OCI-LY7 (cell line): ENCODE measurements around the gene MED6. TPM values are rescaled to one million over a fixed set of nuclear protein-coding genes. Genes with fewer than 3 reads are reported as not detected.

Experiments
- BruUV-seq: library from RNA; stranded (reverse); fragments of 400-500 nt; replicated peaks from 2 replicates; lab custom pipeline; 2021; lab: Mats Ljungman, UMichigan
- CTCF ChIA-PET: fragments of 300-600 bp; sonication (Branson Sonifier 250); formaldehyde crosslinking; loops from one replicate; lab custom pipeline; 2022; ENCODE audit warnings: antibody characterized with exemption; ENCODE audit not compliant: unreplicated experiment; lab: Charles Lee
- POLR2A ChIA-PET: fragments of 300-600 bp; sonication (Branson Sonifier 250); formaldehyde crosslinking; loops from one replicate; lab custom pipeline; 2022; ENCODE audit warnings: antibody characterized with exemption; lab: Charles Lee
- DNase-seq: peaks from one replicate; pipeline ENCODE4 v3.0.0-alpha.2; 2015; ENCODE audit warnings: low spot score
- H2AFZ ChIP-seq: fragments of 200-600 bp; sonication (generic), shearing (Covaris generic); 2 replicates; pipeline ENCODE4 v1.6.1; 2014; ENCODE audit warnings: mild to moderate bottlenecking, antibody characterized with exemption, low read length, moderate library complexity
- H3K27ac ChIP-seq: fragments of 200-600 bp; sonication (generic); 2 replicates; pipeline ENCODE4 v1.5.1; 2014; ENCODE audit warnings: mixed run types, low read depth, mild to moderate bottlenecking, moderate library complexity, low read length, inconsistent platforms; ENCODE audit not compliant: poor library complexity, severe bottlenecking
- H3K36me3 ChIP-seq: fragments of 200-600 bp; sonication (generic); 2 replicates; pipeline ENCODE4 v1.6.1; 2014; ENCODE audit warnings: mild to moderate bottlenecking, antibody characterized with exemption, low read length, moderate library complexity, mixed read lengths; ENCODE audit not compliant: insufficient read depth
- H3K4me1 ChIP-seq: fragments of 200-600 bp; sonication (generic); 2 replicates; pipeline ENCODE4 v1.5.1; 2014; ENCODE audit warnings: mild to moderate bottlenecking, low read length; ENCODE audit not compliant: insufficient read depth, poor library complexity, severe bottlenecking
- H3K4me2 ChIP-seq: fragments of 200-600 bp; sonication (generic); 2 replicates; pipeline ENCODE4 v1.6.1; 2014; ENCODE audit warnings: mild to moderate bottlenecking, low read length
- H3K4me3 ChIP-seq: fragments of 200-600 bp; sonication (generic); 2 replicates; pipeline ENCODE4 v1.5.1; 2014; ENCODE audit warnings: mild to moderate bottlenecking, low read depth, low read length; ENCODE audit not compliant: poor library complexity, severe bottlenecking
- H3K79me2 ChIP-seq: fragments of 200-600 bp; sonication (generic); 2 replicates; pipeline ENCODE4 v1.6.1; 2016; ENCODE audit warnings: low read depth, mild to moderate bottlenecking, low read length, moderate library complexity, mixed read lengths; ENCODE audit not compliant: insufficient read depth
- H3K9me2 ChIP-seq: fragments of 200-600 bp; sonication (generic); 2 replicates; pipeline ENCODE4 v1.6.1; 2016; ENCODE audit warnings: mild to moderate bottlenecking, low read length, mixed read lengths; ENCODE audit not compliant: insufficient read depth
- H3K9me3 ChIP-seq: fragments of 200-600 bp; sonication (generic); 2 replicates; pipeline ENCODE4 v1.6.1; 2014; ENCODE audit warnings: mild to moderate bottlenecking, mixed run types, low read length, mixed read lengths
- H4K20me1 ChIP-seq: fragments of 200-600 bp; sonication (generic); 2 replicates; pipeline ENCODE4 v1.6.1; 2014; ENCODE audit warnings: mild to moderate bottlenecking, antibody characterized with exemption, low read length, moderate library complexity, mixed read lengths; ENCODE audit not compliant: insufficient read depth
- CTCF ChIP-seq: fragments of 200-600 bp; sonication (generic); conservative IDR thresholded peaks from 2 replicates; pipeline ENCODE4 v1.5.1; 2014; ENCODE audit warnings: mild to moderate bottlenecking, antibody characterized with exemption, low read length, moderate library complexity, mixed read lengths
- EZH2phosphoT487 ChIP-seq: fragments of 200-600 bp; sonication (generic); IDR thresholded peaks from 2 replicates; pipeline ENCODE4 v1.6.1; 2018; ENCODE audit warnings: low read depth, borderline replicate concordance, mild to moderate bottlenecking, mixed run types, antibody characterized with exemption, low read length, moderate library complexity, mixed read lengths
- intact Hi-C: fragments of 100-400 bp; cut with micrococcal nuclease; formaldehyde crosslinking; loops from one replicate; pipeline ENCODE4 v1.10.0; 2022; ENCODE audit not compliant: unreplicated experiment
- small RNA-seq: library from RNA; depleted of rRNA; stranded (forward); fragments of <200 nt; gene quantifications from one replicate; pipeline ENCODE3, GENCODE V24; 2014
- total RNA-seq, 2 experiments: library from RNA; depleted of rRNA in 1 of 2; stranded (reverse); fragments of >200 nt in 1 of 2; shearing (Covaris generic) in 1 of 2; gene quantifications; 2 replicates each; pipeline ENCODE4 v1.2.3, GENCODE V29; 2014 to 2022

The MED6 gene
- total RNA-seq, 2 experiments from 2014 or later = 28.8 to 59.2 TPM

- TF ChIP-seq EZH2phosphoT487 = no peak
- no peak for TF ChIP-seq CTCF
- H4K20me1 ChIP-seq = no peaks in the 10 kb centered on the region
- DNase-seq = no peak
- H3K9me3 ChIP-seq = no peaks in the 10 kb centered on the region
- H3K9me2 ChIP-seq = no peaks in the 10 kb centered on the region
- H3K36me3 ChIP-seq = no peaks in the 10 kb centered on the region
- H3K79me2 ChIP-seq = no peaks in the 10 kb centered on the region
- no peak overlapping the region for H2AFZ ChIP-seq
- H3K4me3 ChIP-seq = no peak overlapping the region
- intact Hi-C loops = no loop called here
- CTCF ChIA-PET = no interaction called here
- H3K4me2 ChIP-seq = no peak overlapping the region
- POLR2A ChIA-PET = no interaction called here
- no peak overlapping the region for H3K27ac ChIP-seq
- BruUV-seq = no TSS peak
- H3K4me1 ChIP-seq = no peaks in the 10 kb centered on the region
Observed at GRCh38 chr14:70538087-70538486, 62.4 kb downstream of the MED6 start.

- BruUV-seq = no TSS peak
- POLR2A ChIA-PET = no interaction called here
Observed at GRCh38 chr14:70536830-70537229, 63.6 kb downstream of the MED6 start.

GRCh38 chr14:70534904-70535303 lies 65.6 kb downstream of the MED6 start, which contains the start of gene ADAM20:
ADAM20 (minus strand) TSS chr14:70535004; CDS start chr14:70524757, 10,247 bp downstream.
- ChIA-PET POLR2A (interaction anchor here (0.7 kb wide), 1 partner anchor 1786 kb away, joined by 3 read pairs; no protein-coding TSS in a partner anchor), CTCF (no interaction called here)
- no peaks in the 10 kb centered on the region for H3K79me2 ChIP-seq
- no peaks in the 10 kb centered on the region for H3K9me3 ChIP-seq
- BruUV-seq = no TSS peak
- intact Hi-C loops = no loop called here
- no peak within 1 kb of the TSS for H2AFZ ChIP-seq
- no peaks in the 10 kb centered on the region for H3K4me1 ChIP-seq
- H3K4me2 ChIP-seq = no peak within 1 kb of the TSS
- no peak within 1 kb of the TSS for H3K27ac ChIP-seq
- no peaks in the 10 kb centered on the region for H4K20me1 ChIP-seq
- no peaks in the 10 kb centered on the region for H3K36me3 ChIP-seq
- H3K4me3 ChIP-seq = no peak within 1 kb of the TSS
- TF ChIP-seq EZH2phosphoT487 (no peak), CTCF (no peak)
- DNase-seq = no peak
- H3K9me2 ChIP-seq = no peaks in the 10 kb centered on the region

More at GRCh38 chr14:70536830-70537229, 63.6 kb downstream of the MED6 start:
- CTCF ChIA-PET = no interaction called here
- Histone ChIP-seq H3K79me2 (no peaks in the 10 kb centered on the region), H3K4me3 (no peak overlapping the region), H3K9me2 (no peaks in the 10 kb centered on the region), H2AFZ (no peak overlapping the region), H3K9me3 (no peaks in the 10 kb centered on the region), H4K20me1 (no peaks in the 10 kb centered on the region), H3K27ac (no peak overlapping the region), H3K4me2 (no peak overlapping the region), H3K4me1 (no peaks in the 10 kb centered on the region), H3K36me3 (no peaks in the 10 kb centered on the region)
- intact Hi-C loops = no loop called here
- no peak for TF ChIP-seq CTCF
- DNase-seq = no peak

Small RNAs within 50 kb of the gene (small RNA-seq; reads per million reads assigned to genes)
- not detected for gene RN7SL77P

Other genes with a start within 250 kb of the MED6 start
- gene COX16, start 241.0 kb downstream of the MED6 start, total RNA-seq (2014; rRNA removed; shearing (Covaris generic)) = 8.2 and 10.3 TPM in 2 replicates
- 22.9 and 30.7 TPM in 2 replicates for gene COX16, start 241.0 kb downstream of the MED6 start, total RNA-seq (2022)
- 6.2 and 6.4 TPM in 2 replicates for gene SYNJ2BP, start 183.6 kb downstream of the MED6 start, total RNA-seq (2014; rRNA removed; shearing (Covaris generic))
- 7.9 and 9.2 TPM in 2 replicates for gene SYNJ2BP, start 183.6 kb downstream of the MED6 start, total RNA-seq (2022)
- gene ADAM21, start 148.5 kb downstream of the MED6 start, total RNA-seq (2014; rRNA removed; shearing (Covaris generic)) = not detected in 2 replicates
- gene ADAM21, start 148.5 kb downstream of the MED6 start, total RNA-seq (2022) = not detected in 2 replicates
- gene ADAM20, start 65.7 kb downstream of the MED6 start, total RNA-seq (2014; rRNA removed; shearing (Covaris generic)) = 0.05 and 0.88 TPM in 2 replicates
- gene ADAM20, start 65.7 kb downstream of the MED6 start, total RNA-seq (2022) = 0.23 and 0.30 TPM in 2 replicates
- 8.1 and 11.0 TPM in 2 replicates for gene TTC9, start 41.3 kb upstream of the MED6 start, total RNA-seq (2014; rRNA removed; shearing (Covaris generic))
- 13.0 and 14.1 TPM in 2 replicates for gene TTC9, start 41.3 kb upstream of the MED6 start, total RNA-seq (2022)
- 2.3 and 4.2 TPM in 2 replicates for gene MAP3K9, start 208.9 kb upstream of the MED6 start, total RNA-seq (2014; rRNA removed; shearing (Covaris generic))
- 6.4 and 7.4 TPM in 2 replicates for gene MAP3K9, start 208.9 kb upstream of the MED6 start, total RNA-seq (2022)